Measurements from ENCODE around the gene YWHAB. TPM values are rescaled to one million over a fixed set of nuclear protein-coding genes. Genes with fewer than 3 reads are reported as not detected.

Gene YWHAB
- total RNA-seq, 1 experiment from 2014 or later: 224 TPM

DNA sequence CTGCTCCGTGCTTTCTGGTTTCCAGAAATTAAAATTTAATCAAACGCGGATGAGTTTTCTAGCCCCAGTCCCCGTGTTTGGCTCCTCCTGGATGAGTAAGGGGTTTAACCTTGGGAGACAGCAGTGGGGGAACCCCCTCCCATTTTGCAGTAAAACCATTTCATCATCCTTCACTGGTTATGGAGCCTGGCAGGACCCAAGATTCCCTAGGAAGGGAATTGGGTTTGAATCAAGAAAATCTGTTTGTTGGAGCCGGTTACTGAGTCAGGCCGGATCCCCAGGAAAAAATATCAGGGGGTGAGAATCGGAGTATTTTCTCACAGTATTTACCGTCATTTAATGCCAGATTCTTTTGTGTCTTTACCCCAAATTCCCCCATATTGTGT is 754 bp downstream of the YWHAB start:
- peak overlapping the region; percentile 91 for H3K4me3 ChIP-seq (ENCODE audit: low read depth, low read length, poor library complexity, severe bottlenecking)
- DNase-seq (ENCODE audit: low spot score): no peak
- ChIA-PET CTCF (no interaction called here), POLR2A (ENCODE audit: low non-redundant PET) (no interaction called here)
- peak overlapping the region; percentile 97 for H3K27ac ChIP-seq (ENCODE audit: low read depth, low read length, poor library complexity, severe bottlenecking)
- TF ChIP-seq EZH2 (IDR thresholded peaks at IDR 0.05; ENCODE audit: borderline replicate concordance, low read depth, low read length, poor library complexity, severe bottlenecking): no peak
- TF ChIP-seq, protein P1, sequence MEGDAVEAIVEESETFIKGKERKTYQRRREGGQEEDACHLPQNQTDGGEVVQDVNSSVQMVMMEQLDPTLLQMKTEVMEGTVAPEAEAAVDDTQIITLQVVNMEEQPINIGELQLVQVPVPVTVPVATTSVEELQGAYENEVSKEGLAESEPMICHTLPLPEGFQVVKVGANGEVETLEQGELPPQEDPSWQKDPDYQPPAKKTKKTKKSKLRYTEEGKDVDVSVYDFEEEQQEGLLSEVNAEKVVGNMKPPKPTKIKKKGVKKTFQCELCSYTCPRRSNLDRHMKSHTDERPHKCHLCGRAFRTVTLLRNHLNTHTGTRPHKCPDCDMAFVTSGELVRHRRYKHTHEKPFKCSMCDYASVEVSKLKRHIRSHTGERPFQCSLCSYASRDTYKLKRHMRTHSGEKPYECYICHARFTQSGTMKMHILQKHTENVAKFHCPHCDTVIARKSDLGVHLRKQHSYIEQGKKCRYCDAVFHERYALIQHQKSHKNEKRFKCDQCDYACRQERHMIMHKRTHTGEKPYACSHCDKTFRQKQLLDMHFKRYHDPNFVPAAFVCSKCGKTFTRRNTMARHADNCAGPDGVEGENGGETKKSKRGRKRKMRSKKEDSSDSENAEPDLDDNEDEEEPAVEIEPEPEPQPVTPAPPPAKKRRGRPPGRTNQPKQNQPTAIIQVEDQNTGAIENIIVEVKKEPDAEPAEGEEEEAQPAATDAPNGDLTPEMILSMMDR (conservative IDR thresholded peaks at IDR 0.05; ENCODE audit: low read depth, low read length): no peak
- peaks cover 20% of the 10 kb centered on the region for H3K4me1 ChIP-seq (ENCODE audit: insufficient read depth, low read length, poor library complexity, severe bottlenecking)
- H3K27me3 ChIP-seq (replicated peaks; ENCODE audit: insufficient read depth, low read depth, low read length, poor library complexity): no peaks in the 10 kb centered on the region
- no peaks in the 10 kb centered on the region for H3K9me3 ChIP-seq (ENCODE audit: low read depth, low read length, poor library complexity, severe bottlenecking)
- intact Hi-C loops (cut with micrococcal nuclease; ENCODE audit: unreplicated experiment): no loop called here
- no TSS peak for BruUV-seq (replicated peaks)
- H3K36me3 ChIP-seq (ENCODE audit: insufficient read depth, low read length, poor library complexity, severe bottlenecking): peaks cover 4% of the 10 kb centered on the region

DNA sequence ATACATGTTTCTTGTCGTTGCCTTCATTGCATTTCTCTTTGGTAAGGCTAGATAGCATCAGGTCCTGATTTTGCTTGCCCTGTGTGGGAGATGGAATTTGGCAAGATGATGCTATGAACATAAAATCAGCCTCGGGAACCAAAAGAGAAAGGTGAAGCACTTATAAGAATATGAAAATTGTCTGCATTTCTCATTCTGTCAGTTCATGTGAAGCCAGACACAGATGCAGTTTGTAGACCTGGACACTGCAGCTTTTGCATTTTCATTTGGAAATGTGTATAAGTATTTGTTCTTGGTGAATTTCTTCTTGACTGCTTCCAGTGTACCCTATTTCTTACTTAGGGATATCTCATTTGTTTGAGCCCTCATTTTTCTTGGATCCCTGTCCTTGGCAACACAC is 1.3 kb downstream of the YWHAB start:
- intact Hi-C loops (cut with micrococcal nuclease; ENCODE audit: unreplicated experiment): no loop called here
- no peaks in the 10 kb centered on the region for H3K27me3 ChIP-seq (replicated peaks; ENCODE audit: insufficient read depth, low read depth, low read length, poor library complexity)
- CTCF ChIA-PET: no interaction called here
- H3K4me3 ChIP-seq (ENCODE audit: low read depth, low read length, poor library complexity, severe bottlenecking): peak overlapping the region; percentile 91
- TF ChIP-seq, protein P1 (conservative IDR thresholded peaks at IDR 0.05; ENCODE audit: low read depth, low read length): no peak
- no peak for TF ChIP-seq EZH2 (IDR thresholded peaks at IDR 0.05; ENCODE audit: borderline replicate concordance, low read depth, low read length, poor library complexity, severe bottlenecking)
- H3K4me1 ChIP-seq (ENCODE audit: insufficient read depth, low read length, poor library complexity, severe bottlenecking): peaks cover 20% of the 10 kb centered on the region
- BruUV-seq (replicated peaks): TSS peak; percentile 49
- POLR2A ChIA-PET (ENCODE audit: low non-redundant PET): no interaction called here
- H3K9me3 ChIP-seq (ENCODE audit: low read depth, low read length, poor library complexity, severe bottlenecking): no peaks in the 10 kb centered on the region
- no peak for DNase-seq (ENCODE audit: low spot score)
- peak overlapping the region; percentile 97 for H3K27ac ChIP-seq (ENCODE audit: low read depth, low read length, poor library complexity, severe bottlenecking)
- peaks cover 4% of the 10 kb centered on the region for H3K36me3 ChIP-seq (ENCODE audit: insufficient read depth, low read length, poor library complexity, severe bottlenecking)

DNA sequence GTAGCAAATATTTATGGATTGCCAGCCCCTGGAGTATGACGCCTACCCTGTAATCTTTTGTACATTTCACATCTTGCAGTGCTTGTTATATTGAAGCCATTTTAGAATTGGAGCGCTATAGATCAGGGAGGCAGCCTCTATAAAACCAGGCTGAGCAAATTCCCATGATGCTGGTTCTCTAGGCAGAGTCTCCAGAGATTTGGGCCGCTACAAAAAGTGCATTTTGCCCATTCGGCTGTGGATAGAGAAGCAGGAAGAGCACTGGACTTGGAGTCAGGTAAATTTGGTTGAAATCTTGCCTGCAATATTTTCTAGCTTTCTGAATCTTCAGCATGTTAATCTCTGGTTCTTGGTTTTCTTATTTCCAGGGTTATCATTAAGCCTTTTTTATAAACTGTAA is 2.0 kb downstream of the YWHAB start:
- BruUV-seq (replicated peaks): no TSS peak
- H3K27ac ChIP-seq (ENCODE audit: low read depth, low read length, poor library complexity, severe bottlenecking): peak overlapping the region; percentile 97
- H3K9me3 ChIP-seq (ENCODE audit: low read depth, low read length, poor library complexity, severe bottlenecking): no peaks in the 10 kb centered on the region
- H3K36me3 ChIP-seq (ENCODE audit: insufficient read depth, low read length, poor library complexity, severe bottlenecking): peaks cover 4% of the 10 kb centered on the region
- ChIA-PET CTCF (no interaction called here), POLR2A (ENCODE audit: low non-redundant PET) (no interaction called here)
- intact Hi-C loops (cut with micrococcal nuclease; ENCODE audit: unreplicated experiment): no loop called here
- peak; percentile 9 for DNase-seq (ENCODE audit: low spot score)
- H3K4me3 ChIP-seq (ENCODE audit: low read depth, low read length, poor library complexity, severe bottlenecking): peak overlapping the region; percentile 91
- H3K27me3 ChIP-seq (replicated peaks; ENCODE audit: insufficient read depth, low read depth, low read length, poor library complexity): no peaks in the 10 kb centered on the region
- no peak for TF ChIP-seq EZH2 (IDR thresholded peaks at IDR 0.05; ENCODE audit: borderline replicate concordance, low read depth, low read length, poor library complexity, severe bottlenecking)
- TF ChIP-seq, protein P1 (conservative IDR thresholded peaks at IDR 0.05; ENCODE audit: low read depth, low read length): no peak
- H3K4me1 ChIP-seq (ENCODE audit: insufficient read depth, low read length, poor library complexity, severe bottlenecking): peaks cover 20% of the 10 kb centered on the region
